Immature natural killer cell (primary cell): ENCODE measurements around the gene JARID2. TPM values are rescaled to one million over a fixed set of nuclear protein-coding genes. Genes with fewer than 3 reads are reported as not detected.
A peak's percentile ranks its signal among the peaks of the same experiment; 100 is the strongest.
"Not testable (repeated sequence)": the region's sequence is repeated elsewhere in the genome, so short reads cannot be mapped to it uniquely, and the experiment has no call there.

Experiments
- DNase-seq, 3 donors: peaks; one replicate each; pipeline ENCODE4 v3.0.0; 2022; ENCODE audit warnings: mixed read lengths in 1 of 3
- H3K27ac Mint-ChIP-seq, 6 donors: one replicate each; pipeline ENCODE4 v1.8.0; 2020; ENCODE audit warnings: mixed read lengths in 6 of 6, mild to moderate bottlenecking in 5 of 6, inconsistent platforms in 4 of 6, moderate library complexity in 3 of 6
- H3K27me3 Mint-ChIP-seq, 3 donors: one replicate each; pipeline ENCODE4 v1.8.0; 2020 to 2021; ENCODE audit warnings: low read depth in 3 of 3, mild to moderate bottlenecking in 3 of 3, mixed read lengths in 3 of 3, moderate library complexity in 3 of 3, inconsistent platforms in 1 of 3
- H3K36me3 Mint-ChIP-seq, 3 donors: one replicate each; pipeline ENCODE4 v1.8.0; 2020; ENCODE audit warnings: mixed read lengths in 3 of 3, inconsistent platforms in 2 of 3, mild to moderate bottlenecking in 2 of 3
- H3K4me1 Mint-ChIP-seq, 2 donors: one replicate each; pipeline ENCODE4 v1.8.0; 2020; ENCODE audit warnings: inconsistent platforms in 2 of 2, mild to moderate bottlenecking in 2 of 2, mixed read lengths in 2 of 2, moderate library complexity in 1 of 2
- H3K4me3 Mint-ChIP-seq, 5 donors: one replicate each; pipeline ENCODE4 v1.8.0; 2020; ENCODE audit warnings: mild to moderate bottlenecking in 5 of 5, mixed read lengths in 5 of 5, inconsistent platforms in 3 of 5, moderate library complexity in 3 of 5
- H3K9me3 Mint-ChIP-seq, 6 donors: one replicate each; pipeline ENCODE4 v1.8.0; 2020; ENCODE audit warnings: mild to moderate bottlenecking in 6 of 6, mixed read lengths in 6 of 6, inconsistent platforms in 4 of 6, moderate library complexity in 3 of 6
- polyA plus RNA-seq, 3 donors: library from polyadenylated mRNA; unstranded; fragments of 300-500 nt; fragmentation: Illumina TruSeq; gene quantifications; one replicate each; pipeline ENCODE4 v1.2.3, GENCODE V29; 2021

JARID2 gene
- polyA plus RNA-seq, 3 donors from 2014 or later = 4.3 to 26.1 (median 7.8) TPM

GRCh38 chr6:15322781-15323536 lies 77.1 kb downstream of the JARID2 start:
- no peak for DNase-seq
- Mint-ChIP-seq H3K4me1 (peaks cover 80 to 87% of the 10 kb centered on the region in 2 donors), H3K4me3 (no peak overlapping the region), H3K27ac (peak overlapping the region in 5 of 6 donors; percentile 3 to 77 (median 38)), H3K36me3 (no peaks in the 10 kb centered on the region), H3K27me3 (peaks cover 0 to 6% (median 2%) of the 10 kb centered on the region in 3 donors), H3K9me3 (no peaks in the 10 kb centered on the region)

GRCh38 chr6:15323611-15324010 lies 77.7 kb downstream of the JARID2 start:
- H3K9me3 Mint-ChIP-seq, DNase-seq, H3K36me3 Mint-ChIP-seq, H3K27me3 Mint-ChIP-seq, H3K4me3 Mint-ChIP-seq: not testable (repeated sequence)
- Mint-ChIP-seq H3K4me1 (peaks cover 80 to 87% of the 10 kb centered on the region in 2 donors), H3K27ac (peak overlapping the region in 4 of 6 donors; percentile 3 to 77 (median 22))

DNA sequence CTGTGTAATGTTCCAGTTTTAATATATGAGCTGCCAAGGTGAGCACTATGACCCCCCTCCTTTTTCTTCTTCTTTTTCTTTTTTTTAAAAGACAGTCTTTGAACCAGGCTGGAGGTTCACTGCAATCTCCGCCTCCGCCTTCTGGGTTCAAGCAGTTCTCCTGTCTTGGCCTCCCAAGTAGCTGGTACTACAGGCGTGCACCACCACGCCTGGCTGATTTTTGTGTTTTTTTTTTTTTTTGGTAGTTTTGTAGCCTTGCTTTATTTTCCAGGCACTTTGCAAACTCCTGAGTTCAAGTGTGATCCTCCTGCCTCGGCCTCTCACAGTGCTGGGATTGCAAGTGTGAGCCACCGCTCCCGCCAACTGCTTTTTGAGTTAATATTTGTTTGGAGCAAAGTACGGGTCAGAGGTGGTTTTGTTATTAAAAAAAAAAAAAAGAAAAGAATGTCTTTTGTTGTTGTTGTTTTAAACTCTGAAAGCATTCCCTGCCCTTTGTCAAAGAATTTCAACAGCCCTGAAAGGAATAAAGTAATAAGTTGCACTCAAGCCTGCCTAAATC lies 78.6 kb downstream of the JARID2 start:
- Mint-ChIP-seq H3K27ac (peak overlapping the region in 1 of 6 donors; percentile 80), H3K4me3 (no peak overlapping the region), H3K27me3 (peaks cover 0 to 6% (median 2%) of the 10 kb centered on the region in 3 donors), H3K9me3 (no peaks in the 10 kb centered on the region), H3K4me1 (peaks cover 80 to 87% of the 10 kb centered on the region in 2 donors), H3K36me3 (no peaks in the 10 kb centered on the region)
- no peak for DNase-seq

DNA sequence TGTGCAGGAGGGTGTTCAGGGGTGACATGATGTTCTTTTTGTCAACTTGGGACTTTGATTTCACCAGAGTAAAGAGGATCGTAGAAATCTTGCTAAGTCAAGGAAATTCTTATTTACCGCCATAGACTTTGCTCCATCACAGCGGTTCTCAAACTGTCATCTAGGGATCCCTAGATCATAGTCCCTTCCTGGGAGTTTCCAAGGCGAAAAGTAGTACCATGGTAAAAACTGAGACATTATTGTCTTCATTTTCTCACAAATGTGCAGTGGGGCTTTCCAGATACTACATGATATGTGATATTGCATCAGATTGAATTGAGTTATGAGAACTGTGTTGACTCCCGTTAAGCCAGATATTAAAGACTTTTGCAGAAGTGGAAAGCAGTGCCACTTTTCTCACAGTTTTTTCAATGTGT lies 79.7 kb downstream of the JARID2 start:
- no peak for DNase-seq
- Mint-ChIP-seq H3K36me3 (no peaks in the 10 kb centered on the region), H3K27me3 (peaks cover 0 to 11% (median 2%) of the 10 kb centered on the region in 3 donors), H3K4me1 (peaks cover 80 to 87% of the 10 kb centered on the region in 2 donors), H3K9me3 (no peaks in the 10 kb centered on the region), H3K27ac (peak overlapping the region in 5 of 6 donors; percentile 46 to 80 (median 52)), H3K4me3 (peak overlapping the region in 4 of 5 donors; percentile 15 to 41 (median 23))

- Mint-ChIP-seq H3K4me1 (peaks cover 81 to 87% of the 10 kb centered on the region in 2 donors), H3K9me3 (no peaks in the 10 kb centered on the region), H3K27me3 (peaks cover 0 to 12% (median 2%) of the 10 kb centered on the region in 3 donors), H3K4me3 (peak overlapping the region; percentile 38 to 75 (median 70)), H3K27ac (peak overlapping the region; percentile 53 to 93 (median 74)), H3K36me3 (no peaks in the 10 kb centered on the region)
- DNase-seq = peak; percentile 69 to 74 (median 73)
Observed at GRCh38 chr6:15326067-15326614, 80.3 kb downstream of the JARID2 start.

GRCh38 chr6:15327271-15327670 lies 81.4 kb downstream of the JARID2 start:
- peak overlapping the region; percentile 6 to 93 (median 73) for H3K27ac Mint-ChIP-seq
- DNase-seq = peak in 2 of 3 donors; percentile 22 to 27
- H3K4me3 Mint-ChIP-seq = peak overlapping the region; percentile 38 to 75 (median 70)
- peaks cover 0 to 12% (median 3%) of the 10 kb centered on the region in 3 donors for H3K27me3 Mint-ChIP-seq
- peaks cover 87 to 88% of the 10 kb centered on the region in 2 donors for H3K4me1 Mint-ChIP-seq
- H3K36me3 Mint-ChIP-seq = no peaks in the 10 kb centered on the region
- no peaks in the 10 kb centered on the region for H3K9me3 Mint-ChIP-seq

- Mint-ChIP-seq H3K36me3 (no peaks in the 10 kb centered on the region), H3K4me1 (peaks cover 89 to 91% of the 10 kb centered on the region in 2 donors), H3K27me3 (peaks cover 0 to 12% (median 3%) of the 10 kb centered on the region in 3 donors), H3K4me3 (peak overlapping the region; percentile 30 to 82 (median 75)), H3K27ac (peak overlapping the region in 4 of 6 donors; percentile 69 to 90 (median 82)), H3K9me3 (no peaks in the 10 kb centered on the region)
- DNase-seq = no peak
Observed at GRCh38 chr6:15329197-15329671, 83.4 kb downstream of the JARID2 start.

- H3K36me3 Mint-ChIP-seq = no peaks in the 10 kb centered on the region
- H3K27ac Mint-ChIP-seq = peak overlapping the region; percentile 66 to 90 (median 82)
- H3K27me3 Mint-ChIP-seq = peaks cover 0 to 12% (median 3%) of the 10 kb centered on the region in 3 donors
- H3K4me1 Mint-ChIP-seq = peaks cover 90 to 97% of the 10 kb centered on the region in 2 donors
- peak; percentile 48 to 59 (median 55) for DNase-seq
- H3K9me3 Mint-ChIP-seq = no peaks in the 10 kb centered on the region
- peak overlapping the region; percentile 75 to 88 (median 78) for H3K4me3 Mint-ChIP-seq
Observed at GRCh38 chr6:15330174-15330944, 84.5 kb downstream of the JARID2 start.

DNA sequence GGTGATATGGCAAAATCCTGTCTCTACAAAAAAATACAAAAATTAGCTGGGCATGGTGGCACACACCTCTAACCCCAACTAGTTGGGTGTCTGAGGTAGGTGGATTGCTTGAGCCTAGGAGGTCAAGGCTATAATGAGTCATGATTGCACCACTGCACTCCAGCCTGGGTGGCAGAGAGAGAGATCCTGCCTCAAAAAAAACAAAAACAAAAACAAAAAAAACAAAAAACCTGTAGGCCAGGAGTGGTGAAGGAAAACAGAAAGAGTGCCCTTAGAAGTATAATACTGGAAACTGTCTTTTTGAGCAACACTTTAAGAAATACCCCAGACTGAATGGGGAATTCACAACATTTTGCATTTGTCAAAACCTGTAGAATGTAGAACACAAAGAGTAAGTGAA lies 85.3 kb downstream of the JARID2 start:
- Mint-ChIP-seq H3K4me1 (peaks cover 90 to 97% of the 10 kb centered on the region in 2 donors), H3K27ac (peak overlapping the region; percentile 71 to 90 (median 82)), H3K36me3 (no peaks in the 10 kb centered on the region), H3K27me3 (peaks cover 0 to 9% (median 3%) of the 10 kb centered on the region in 3 donors), H3K4me3 (peak overlapping the region; percentile 75 to 88 (median 78)), H3K9me3 (no peaks in the 10 kb centered on the region)
- DNase-seq = peak; percentile 41 to 50 (median 43)

DNA sequence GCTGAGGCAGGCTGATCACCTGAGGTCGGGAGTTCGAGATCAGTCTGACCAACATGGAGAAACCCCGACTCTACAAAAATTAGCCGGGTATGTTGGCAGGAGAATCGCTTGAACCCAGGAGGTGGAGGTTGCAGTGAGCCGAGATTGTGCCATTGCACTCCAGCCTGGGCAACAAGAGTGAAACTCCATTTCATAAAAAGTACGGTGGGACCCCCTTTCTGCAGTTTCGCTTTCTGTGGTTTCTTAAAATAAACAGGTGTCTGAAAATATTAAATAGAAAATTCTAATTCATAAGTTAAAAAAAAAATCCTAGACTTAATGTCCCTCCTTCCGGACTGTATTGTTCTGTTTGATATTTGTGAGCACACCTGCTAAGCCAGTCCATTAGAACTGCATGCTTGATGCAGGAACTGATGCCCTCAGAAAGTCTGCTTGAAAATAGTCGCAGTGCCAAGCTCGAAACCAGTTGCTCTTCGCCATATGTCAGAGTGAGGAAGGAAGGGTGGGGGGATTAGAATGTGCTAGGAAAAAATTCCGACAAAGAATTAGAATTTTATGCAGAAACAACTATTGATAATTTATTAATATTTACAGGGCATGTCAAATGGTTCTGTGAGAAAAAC lies 85.9 kb downstream of the JARID2 start:
- no peaks in the 10 kb centered on the region for H3K36me3 Mint-ChIP-seq
- peak overlapping the region; percentile 54 to 90 (median 82) for H3K27ac Mint-ChIP-seq
- H3K9me3 Mint-ChIP-seq = no peaks in the 10 kb centered on the region
- peaks cover 90 to 97% of the 10 kb centered on the region in 2 donors for H3K4me1 Mint-ChIP-seq
- peaks cover 0 to 9% (median 3%) of the 10 kb centered on the region in 3 donors for H3K27me3 Mint-ChIP-seq
- DNase-seq = no peak
- H3K4me3 Mint-ChIP-seq = peak overlapping the region; percentile 75 to 88 (median 78)

DNA sequence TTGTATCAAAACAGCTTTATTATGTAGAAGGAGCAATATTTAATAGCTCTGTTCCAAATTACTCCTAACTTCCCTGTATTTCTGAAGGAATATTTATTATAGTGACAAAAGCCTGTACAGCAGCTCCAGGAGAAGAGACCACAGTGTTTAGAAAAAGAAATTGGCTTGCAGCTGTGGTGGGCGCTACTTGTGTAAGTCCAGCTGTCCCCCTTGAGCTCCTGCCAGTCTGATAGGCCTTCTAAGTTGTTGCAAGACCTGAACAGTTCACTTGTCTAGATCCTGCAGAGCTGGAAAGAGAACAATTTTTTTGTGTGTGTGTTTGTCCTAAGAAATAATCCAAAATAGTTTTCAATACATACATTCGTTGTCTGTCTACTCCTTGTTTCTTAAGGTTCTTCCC lies 86.6 kb downstream of the JARID2 start:
- Mint-ChIP-seq H3K4me1 (peaks cover 90 to 97% of the 10 kb centered on the region in 2 donors), H3K9me3 (no peaks in the 10 kb centered on the region), H3K27ac (peak overlapping the region in 2 of 6 donors; percentile 33 to 75), H3K36me3 (no peaks in the 10 kb centered on the region), H3K27me3 (peaks cover 0 to 6% (median 2%) of the 10 kb centered on the region in 3 donors), H3K4me3 (peak overlapping the region in 3 of 5 donors; percentile 8 to 46 (median 11))
- DNase-seq = no peak

DNA sequence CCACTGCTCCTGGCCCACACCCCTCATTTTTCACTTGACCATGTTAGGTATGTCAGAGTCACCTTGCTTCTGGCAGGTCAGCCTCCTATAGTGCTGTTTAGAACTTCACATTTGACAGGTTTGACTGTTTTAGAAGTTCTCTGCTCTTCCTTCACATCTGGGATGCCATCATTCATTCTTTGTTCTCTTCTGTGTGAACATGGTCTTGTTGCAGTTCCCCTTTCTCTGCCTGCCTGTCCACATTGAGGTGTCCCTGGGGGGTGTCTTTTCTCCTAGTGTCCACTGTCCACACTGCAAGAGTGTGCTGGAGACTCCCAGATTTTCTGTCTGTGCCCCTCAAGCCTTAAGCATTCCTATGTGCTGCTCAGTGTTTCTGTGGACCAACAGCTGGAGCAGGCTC lies 89.5 kb downstream of the JARID2 start:
- Mint-ChIP-seq H3K27ac (no peak overlapping the region), H3K36me3 (no peaks in the 10 kb centered on the region), H3K27me3 (peaks cover 0 to 2% (median 2%) of the 10 kb centered on the region in 3 donors)

GRCh38 chr6:15335916-15336315 lies 90.0 kb downstream of the JARID2 start:
- Mint-ChIP-seq H3K9me3 (no peaks in the 10 kb centered on the region), H3K4me1 (peaks cover 82 to 93% of the 10 kb centered on the region in 2 donors), H3K27me3 (peaks cover 0 to 2% (median 0%) of the 10 kb centered on the region in 3 donors), H3K27ac (peak overlapping the region in 2 of 6 donors; percentile 20 to 58), H3K4me3 (no peak overlapping the region), H3K36me3 (no peaks in the 10 kb centered on the region)
- DNase-seq = no peak

More for the DNA sequence above, 89.5 kb downstream of the JARID2 start:
- DNase-seq = no peak
- Mint-ChIP-seq H3K4me1 (peaks cover 82 to 93% of the 10 kb centered on the region in 2 donors), H3K9me3 (no peaks in the 10 kb centered on the region), H3K4me3 (no peak overlapping the region)
